Liver (tissue), 9 donors: Measurements from ENCODE around the gene SSNA1. TPM values are rescaled to one million over a fixed set of nuclear protein-coding genes. Genes with fewer than 3 reads are reported as not detected.

ENCODE experiments used
- DNase-seq: peaks from one replicate; pipeline ENCODE4 v3.0.0-alpha.2; 2017; ENCODE audit warnings: low spot score
- H3K27ac ChIP-seq, 2 donors: one replicate each; pipeline ENCODE4 v1.7.0; 2013; ENCODE audit warnings: inconsistent platforms in 2 of 2, low read length in 2 of 2, control low read depth in 1 of 2, low read depth in 1 of 2, mild to moderate bottlenecking in 1 of 2
- H3K27me3 ChIP-seq, 4 donors: one replicate each; pipeline versions ENCODE4 v1.6.1 to v1.7.0; 2013; ENCODE audit warnings: low read length in 3 of 4, inconsistent platforms in 1 of 4, mild to moderate bottlenecking in 1 of 4, moderate library complexity in 1 of 4; ENCODE audit not compliant: control insufficient read depth in 4 of 4, insufficient read depth in 4 of 4
- H3K36me3 ChIP-seq, 4 donors: one replicate each; pipeline versions ENCODE4 v1.6.1 to v1.7.0; 2013; ENCODE audit warnings: low read length in 3 of 4, mild to moderate bottlenecking in 3 of 4, low read depth in 1 of 4, moderate library complexity in 1 of 4; ENCODE audit not compliant: control insufficient read depth in 4 of 4, insufficient read depth in 3 of 4
- H3K4me1 ChIP-seq, 4 donors: one replicate each; pipeline versions ENCODE4 v1.6.1 to v1.7.0; 2013; ENCODE audit warnings: low read length in 3 of 4, mild to moderate bottlenecking in 3 of 4, moderate library complexity in 1 of 4; ENCODE audit not compliant: control insufficient read depth in 4 of 4, insufficient read depth in 4 of 4
- H3K4me3 ChIP-seq, 3 donors: one replicate each; pipeline versions ENCODE4 v1.6.1 to v1.7.0; 2013; ENCODE audit warnings: low read length in 3 of 3, control low read depth in 1 of 3, low read depth in 1 of 3, mild to moderate bottlenecking in 1 of 3
- H3K9ac ChIP-seq, 2 donors: one replicate each; pipeline ENCODE4 v1.7.0; 2013; ENCODE audit warnings: low read length in 2 of 2, mild to moderate bottlenecking in 2 of 2, moderate library complexity in 2 of 2, control low read depth in 1 of 2, low read depth in 1 of 2
- H3K9me3 ChIP-seq, 4 donors: one replicate each; pipeline versions ENCODE4 v1.6.1 to v1.7.0; 2013; ENCODE audit warnings: low read length in 3 of 4; ENCODE audit not compliant: control insufficient read depth in 4 of 4
- ATF3 ChIP-seq: IDR thresholded peaks from 2 replicates; pipeline ENCODE4 v1.6.1; 2016; ENCODE audit warnings: antibody characterized with exemption
- CTCF ChIP-seq: fragments of 150-350 bp; IDR thresholded peaks from 2 replicates; pipeline ENCODE4 v1.5.1; 2017; ENCODE audit warnings: improper control_type of control experiment, low read depth, low read length; ENCODE audit not compliant: missing input control
- EGR1 ChIP-seq, 2 donors: IDR thresholded peaks; 2 replicates each; pipeline ENCODE4 v1.6.1; 2016 to 2018; ENCODE audit warnings: antibody characterized with exemption in 2 of 2, low read depth in 2 of 2
- FOXA1 ChIP-seq: IDR thresholded peaks from 2 replicates; pipeline ENCODE4 v1.6.1; 2016; ENCODE audit warnings: antibody characterized with exemption
- FOXA2 ChIP-seq: IDR thresholded peaks from 2 replicates; pipeline ENCODE4 v1.6.1; 2016; ENCODE audit warnings: antibody characterized with exemption
- GABPA ChIP-seq, 2 donors: IDR thresholded peaks in 1 of 2; conservative IDR thresholded peaks in 1 of 2; 2 replicates each; pipeline ENCODE4 v1.6.1; 2016; ENCODE audit warnings: antibody characterized with exemption in 2 of 2, mild to moderate bottlenecking in 1 of 2, moderate library complexity in 1 of 2
- HNF4A ChIP-seq, 2 donors: conservative IDR thresholded peaks; 2 replicates each; pipeline ENCODE4 v1.6.1; 2016; ENCODE audit warnings: antibody characterized with exemption in 2 of 2, mild to moderate bottlenecking in 2 of 2
- HNF4G ChIP-seq: IDR thresholded peaks from 2 replicates; pipeline ENCODE4 v1.6.1; 2016; ENCODE audit warnings: antibody characterized with exemption
- JUND ChIP-seq, 2 donors: IDR thresholded peaks; 2 replicates each; pipeline ENCODE4 v1.6.1; 2016; ENCODE audit warnings: antibody characterized with exemption in 2 of 2
- MAX ChIP-seq: IDR thresholded peaks from 2 replicates; pipeline ENCODE4 v1.6.1; 2016; ENCODE audit warnings: antibody characterized with exemption
- NR2F2 ChIP-seq: IDR thresholded peaks from 2 replicates; pipeline ENCODE4 v1.6.1; 2016; ENCODE audit warnings: antibody characterized with exemption
- RAD21 ChIP-seq, 2 donors: IDR thresholded peaks; 2 replicates each; pipeline ENCODE4 v1.6.1; 2016; ENCODE audit warnings: antibody characterized with exemption in 2 of 2, mild to moderate bottlenecking in 2 of 2
- REST ChIP-seq: IDR thresholded peaks from 2 replicates; pipeline ENCODE4 v1.6.1; 2016; ENCODE audit warnings: antibody characterized with exemption, mild to moderate bottlenecking
- RXRA ChIP-seq, 2 donors: IDR thresholded peaks; 2 replicates each; pipeline ENCODE4 v1.6.1; 2017 to 2018; ENCODE audit warnings: antibody characterized with exemption in 2 of 2, mild to moderate bottlenecking in 1 of 2
- SP1 ChIP-seq: IDR thresholded peaks from 2 replicates; pipeline ENCODE4 v1.6.1; 2018; ENCODE audit warnings: antibody characterized with exemption, mild to moderate bottlenecking
- TAF1 ChIP-seq: conservative IDR thresholded peaks from 2 replicates; pipeline ENCODE4 v1.6.1; 2016; ENCODE audit warnings: antibody characterized with exemption, mild to moderate bottlenecking
- YY1 ChIP-seq: IDR thresholded peaks from 2 replicates; pipeline ENCODE4 v1.6.1; 2016; ENCODE audit warnings: antibody characterized with exemption, mild to moderate bottlenecking
- ZBTB33 ChIP-seq: IDR thresholded peaks from 2 replicates; pipeline ENCODE4 v1.6.1; 2016; ENCODE audit warnings: antibody characterized with exemption
- WGBS: extraction: QIAGEN DNeasy Blood & Tissue Kit; methylation state at CpG from one replicate; pipeline ENCODE4 v1.1.7; 2013; 5-methylcytosine and 5-hydroxymethylcytosine counted together
- polyA plus RNA-seq, 2 donors: library from polyadenylated mRNA; stranded (reverse) in 1 of 2; unstranded in 1 of 2; fragments of 200-250 nt in 1 of 2; fragments of >200 nt in 1 of 2; fragmentation: Nextera tagmentation in 1 of 2; extraction: Ambion mirVana in 1 of 2; gene quantifications; one replicate each; pipeline versions ENCODE4 v1.2.1 to v1.2.3, GENCODE V29; 2013 to 2015
- total RNA-seq, 2 donors: library from RNA; depleted of rRNA; stranded (reverse); fragments of >200 nt; gene quantifications; one replicate each; pipeline ENCODE4 v1.2.3, GENCODE V29; 2014
- donor health status: healthy.
- donor health status: healthy.
- donor health status: healthy.
- donor health status: healthy.
- donor health status: healthy.

SSNA1 gene
- total and polyA plus RNA-seq, 4 donors = 29.8 to 44.2 (median 40.3) TPM

GRCh38 chr9:137172901-137173795 is 15.3 kb upstream of the SSNA1 start:
- Histone ChIP-seq H3K4me1 (peaks cover 13 to 20% (median 17%) of the 10 kb centered on the region in 4 donors), H3K27me3 (peaks cover 3 to 10% (median 4%) of the 10 kb centered on the region in 4 donors), H3K9me3 (no peaks in the 10 kb centered on the region), H3K4me3 (no peak overlapping the region), H3K9ac (no peak overlapping the region), H3K27ac (no peak overlapping the region), H3K36me3 (peaks cover 0 to 4% (median 3%) of the 10 kb centered on the region in 4 donors)
- 61% methylated on average over 21 of the region's 21 CpGs for WGBS
- DNase-seq = no peak
- TF ChIP-seq ZBTB33 = no peak
- no peak for TF ChIP-seq ATF3
- TF ChIP-seq REST = no peak
- no peak for TF ChIP-seq NR2F2
- no peak for TF ChIP-seq RAD21 (IDR thresholded peaks at IDR 0.05)
- TF ChIP-seq YY1 = no peak
- no peak for TF ChIP-seq FOXA1
- no peak for TF ChIP-seq CTCF
- no peak for TF ChIP-seq GABPA (IDR thresholded peaks at IDR 0.05 in 1 of 2, conservative IDR thresholded peaks at IDR 0.05 in 1 of 2)
- no peak for TF ChIP-seq HNF4A (conservative IDR thresholded peaks at IDR 0.05)
- TF ChIP-seq FOXA2 = no peak
- TF ChIP-seq JUND (IDR thresholded peaks at IDR 0.05) = no peak
- no peak for TF ChIP-seq SP1
- no peak for TF ChIP-seq RXRA (IDR thresholded peaks at IDR 0.05)
- TF ChIP-seq TAF1 = no peak
- no peak for TF ChIP-seq EGR1 (IDR thresholded peaks at IDR 0.05; ENCODE audit: low read depth in 2 of 2)
- no peak for TF ChIP-seq MAX
- no peak for TF ChIP-seq HNF4G
